HCT116 (cell line): ENCODE data around the gene ZNF71. TPM values are rescaled to one million over a fixed set of nuclear protein-coding genes. Genes with fewer than 3 reads are reported as not detected.
A peak's percentile ranks its signal among the peaks of the same experiment; 100 is the strongest.

Source experiments
- ATAC-seq: fragments of 200-7000 bp; cut with Tn5 transposase; 2 replicates; pipeline ENCODE4 v1.9.1; 2020; ENCODE audit warnings: mild to moderate bottlenecking, moderate library complexity
- BruUV-seq: library from RNA; stranded (reverse); fragments of 400-500 nt; replicated peaks from 2 replicates; lab custom pipeline; 2021; lab: Mats Ljungman, UMichigan
- CTCF ChIA-PET: fragments of 300-600 bp; sonication (Branson Sonifier 250); formaldehyde crosslinking; loops from one replicate; lab custom pipeline; 2021; ENCODE audit warnings: antibody characterized with exemption; lab: Charles Lee
- POLR2A ChIA-PET: fragments of 300-600, 350-600 bp; sonication (Branson Sonifier 250); formaldehyde crosslinking; loops from one replicate; lab custom pipeline; 2021; ENCODE audit warnings: antibody characterized with exemption; lab: Charles Lee
- RAD21 ChIA-PET, 2 experiments: fragments of 300-600 bp; sonication (Branson Sonifier 250); formaldehyde crosslinking; loops; one replicate each; lab custom pipeline; 2023; ENCODE audit warnings: low total read pairs in 2 of 2; ENCODE audit not compliant: uncharacterized antibody in 2 of 2, unreplicated experiment in 2 of 2, low non-redundant PET in 1 of 2; lab: Charles Lee
- DNase-seq: peaks from one replicate; pipeline ENCODE4 v3.0.0-alpha.2; 2010; ENCODE audit warnings: low read depth, low spot score
- H2AFZ ChIP-seq: fragments of 200-600 bp; shearing (Covaris generic), sonication (generic); 2 replicates; pipeline ENCODE4 v1.6.1; 2017; ENCODE audit warnings: low read depth, mixed run types, mixed read lengths, antibody characterized with exemption, low read length; ENCODE audit not compliant: poor library complexity, severe bottlenecking
- H3K27ac ChIP-seq: 2 replicates; pipeline ENCODE4 v1.5.1; 2012; ENCODE audit warnings: low read depth, low read length
- H3K27me3 ChIP-seq: fragments of 200-600 bp; sonication (generic); 2 replicates; pipeline ENCODE4 v1.6.1; 2016; ENCODE audit warnings: mixed run types, low read length, mixed read lengths; ENCODE audit not compliant: insufficient read depth
- H3K36me3 ChIP-seq, 2 experiments: fragments of 200-500 bp in 1 of 2; fragments of 200-600 bp in 1 of 2; sonication (Bioruptor generic) in 1 of 2; sonication (generic) in 1 of 2; 2 replicates each; pipeline versions ENCODE4 v1.5.1 to v1.6.1; 2014 to 2016; ENCODE audit warnings: low read length in 2 of 2, inconsistent platforms in 1 of 2, mixed read lengths in 1 of 2, mixed run types in 1 of 2; ENCODE audit not compliant: insufficient read depth in 2 of 2, control insufficient read depth in 1 of 2
- H3K4me1 ChIP-seq, 2 experiments: fragments of 200-600 bp in 1 of 2; sonication (generic) in 1 of 2; 2 replicates each; pipeline versions ENCODE4 v1.5.1 to v1.6.1; 2012 to 2017; ENCODE audit warnings: low read length in 2 of 2, inconsistent platforms in 1 of 2, mild to moderate bottlenecking in 1 of 2, mixed read lengths in 1 of 2, mixed run types in 1 of 2, moderate library complexity in 1 of 2; ENCODE audit not compliant: insufficient read depth in 2 of 2, control insufficient read depth in 1 of 2
- H3K4me2 ChIP-seq: fragments of 200-600 bp; sonication (generic); 2 replicates; pipeline ENCODE4 v1.6.1; 2017; ENCODE audit warnings: mixed run types, low read length, mixed read lengths
- H3K4me3 ChIP-seq, 2 experiments: fragments of 200-600 bp in 1 of 2; sonication (generic) in 1 of 2; replicated peaks in 1 of 2; 2 replicates each; pipeline ENCODE4 v1.5.1; 2011 to 2016; ENCODE audit warnings: low read length in 2 of 2, control low read depth in 1 of 2, low read depth in 1 of 2, mild to moderate bottlenecking in 1 of 2, mixed read lengths in 1 of 2, mixed run types in 1 of 2
- H3K79me2 ChIP-seq: fragments of 200-600 bp; sonication (generic); 2 replicates; pipeline ENCODE4 v1.6.1; 2017; ENCODE audit warnings: mild to moderate bottlenecking, mixed run types, low read length, moderate library complexity, mixed read lengths; ENCODE audit not compliant: insufficient read depth
- H3K9ac ChIP-seq: fragments of 200-600 bp; sonication (generic); 2 replicates; pipeline ENCODE4 v1.6.1; 2016; ENCODE audit warnings: low read length, mixed read lengths
- H3K9me2 ChIP-seq: fragments of 200-600 bp; sonication (generic), shearing (Covaris generic); 2 replicates; pipeline ENCODE4 v1.6.1; 2017; ENCODE audit warnings: mixed run types, mild to moderate bottlenecking, moderate library complexity; ENCODE audit not compliant: insufficient read depth
- H3K9me3 ChIP-seq, 2 experiments: fragments of 200-500 bp in 1 of 2; fragments of 200-600 bp in 1 of 2; sonication (Bioruptor generic) in 1 of 2; sonication (generic) in 1 of 2; 2 replicates each; pipeline ENCODE4 v1.6.1; 2014 to 2017; ENCODE audit warnings: low read length in 2 of 2, mixed read lengths in 2 of 2, inconsistent platforms in 1 of 2, low read depth in 1 of 2, mild to moderate bottlenecking in 1 of 2, mixed run types in 1 of 2, moderate library complexity in 1 of 2; ENCODE audit not compliant: control insufficient read depth in 1 of 2, insufficient read depth in 1 of 2
- H4K20me1 ChIP-seq: fragments of 200-600 bp; sonication (generic), shearing (Covaris generic); 2 replicates; pipeline ENCODE4 v1.6.1; 2017; ENCODE audit warnings: mixed run types, mild to moderate bottlenecking, moderate library complexity; ENCODE audit not compliant: insufficient read depth
- CEBPB ChIP-seq: IDR thresholded peaks from 2 replicates; pipeline ENCODE4 v1.6.1; 2012; ENCODE audit warnings: low read depth
- FOSL1 ChIP-seq: IDR thresholded peaks from 2 replicates; pipeline ENCODE4 v1.6.1; 2012; ENCODE audit warnings: low read depth
- RAD21 ChIP-seq: IDR thresholded peaks from 2 replicates; pipeline ENCODE4 v1.6.1; 2012; ENCODE audit warnings: low read depth, mild to moderate bottlenecking
- SP1 ChIP-seq: IDR thresholded peaks from 2 replicates; pipeline ENCODE4 v1.6.1; 2012; ENCODE audit warnings: low read depth
- ZFX ChIP-seq: fragments of 450-650 bp; IDR thresholded peaks from 2 replicates; pipeline ENCODE4 v1.6.1; 2017
- intact Hi-C: fragments of 100-400 bp; cut with micrococcal nuclease; formaldehyde crosslinking; loops from 2 replicates; pipeline ENCODE4 v1.10.0; 2022
- total RNA-seq: library from RNA; stranded (reverse); gene quantifications from one replicate; pipeline ENCODE4 v1.2.1, GENCODE V29; 2021; ENCODE audit not compliant: unreplicated experiment

ZNF71 gene
- total RNA-seq, 1 experiment from 2014 or later = not detected

- intact Hi-C loops = no loop called here
- RAD21 ChIA-PET = no interaction called here
- H3K9me3 ChIP-seq = peaks cover 28 to 33% of the 10 kb centered on the region in 2 experiments; a peak in 2 of 4 replicates
These were observed 47.6 kb upstream of the ZNF71 start for GRCh38 chr19:56547535-56547934.

GRCh38 chr19:56554272-56554869 lies 40.7 kb upstream of the ZNF71 start:
- no peaks in the 10 kb centered on the region for H3K36me3 ChIP-seq
- intact Hi-C loops = no loop called here
- no peak overlapping the region for H3K27ac ChIP-seq
- no peaks in the 10 kb centered on the region for H3K27me3 ChIP-seq
- H4K20me1 ChIP-seq = no peaks in the 10 kb centered on the region
- no peaks in the 10 kb centered on the region for H3K9me2 ChIP-seq
- DNase-seq (no peak), ATAC-seq (no peak)
- RAD21 ChIA-PET = no interaction called here
- H3K9me3 ChIP-seq = peaks cover 26 to 34% of the 10 kb centered on the region in 2 experiments; a peak in 2 of 4 replicates
- POLR2A ChIA-PET = no interaction called here
- H3K9ac ChIP-seq = no peak overlapping the region
- no peak overlapping the region for H2AFZ ChIP-seq
- H3K4me2 ChIP-seq = no peak overlapping the region
- H3K4me3 ChIP-seq = no peak overlapping the region
- H3K4me1 ChIP-seq = no peaks in the 10 kb centered on the region
- no peak for TF ChIP-seq CEBPB
- CTCF ChIA-PET = no interaction called here
- H3K79me2 ChIP-seq = no peaks in the 10 kb centered on the region
- BruUV-seq = no TSS peak

More at GRCh38 chr19:56547535-56547934, 47.6 kb upstream of the ZNF71 start:
- Histone ChIP-seq H3K9me2 (no peaks in the 10 kb centered on the region), H3K36me3 (no peaks in the 10 kb centered on the region), H3K27me3 (no peaks in the 10 kb centered on the region), H3K4me3 (no peak overlapping the region), H3K79me2 (no peaks in the 10 kb centered on the region), H3K4me2 (no peak overlapping the region), H2AFZ (no peak overlapping the region), H3K9ac (no peak overlapping the region), H4K20me1 (no peaks in the 10 kb centered on the region), H3K27ac (no peak overlapping the region), H3K4me1 (no peaks in the 10 kb centered on the region)
- POLR2A ChIA-PET = no interaction called here
- no peak for TF ChIP-seq SP1
- no peak for TF ChIP-seq ZFX
- TF ChIP-seq RAD21 = peak; percentile 14; the same call in 1 of the 2 replicates
- no peak for TF ChIP-seq FOSL1
- CTCF ChIA-PET = no interaction called here
- no peak for DNase-seq
- no peak for ATAC-seq
- no TSS peak for BruUV-seq
